Measurements from ENCODE around the gene POMZP3.
"Not testable (repeated sequence)": the region's sequence is repeated elsewhere in the genome, so short reads cannot be mapped to it uniquely, and the experiment has no call there.

DNA sequence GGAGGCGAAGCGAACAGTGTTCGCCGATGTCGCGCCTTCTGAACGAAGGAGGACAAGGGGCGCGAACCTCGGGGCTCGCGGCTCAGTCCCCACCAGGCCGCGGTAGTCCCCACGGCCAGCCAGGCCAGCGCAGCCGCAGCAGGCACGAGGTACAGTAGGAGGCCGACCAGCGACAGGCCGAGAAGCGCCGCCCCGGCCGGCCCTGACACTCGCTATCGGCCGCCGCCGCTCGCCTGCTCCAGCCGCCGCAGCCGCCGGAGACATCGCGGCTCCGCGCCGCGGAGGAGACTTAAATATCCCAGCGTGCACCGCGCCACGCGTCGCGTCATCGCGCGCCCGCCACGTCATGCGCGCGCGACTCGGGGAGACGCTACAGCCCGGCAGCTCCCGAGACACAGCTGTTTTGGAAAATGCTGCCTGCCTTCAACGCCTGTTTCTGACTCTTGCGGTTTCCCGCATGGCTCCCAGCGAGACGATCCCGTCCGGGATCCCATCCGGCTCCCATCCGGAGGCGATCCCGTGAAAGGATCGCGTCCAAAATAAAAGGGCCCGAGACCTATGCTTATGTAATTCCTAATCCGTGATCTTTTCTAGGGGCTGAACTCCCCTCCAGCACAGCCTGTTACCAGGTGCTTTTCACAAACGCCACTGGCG lies at the start of gene POMZP3:
- TF ChIP-seq, protein P1, sequence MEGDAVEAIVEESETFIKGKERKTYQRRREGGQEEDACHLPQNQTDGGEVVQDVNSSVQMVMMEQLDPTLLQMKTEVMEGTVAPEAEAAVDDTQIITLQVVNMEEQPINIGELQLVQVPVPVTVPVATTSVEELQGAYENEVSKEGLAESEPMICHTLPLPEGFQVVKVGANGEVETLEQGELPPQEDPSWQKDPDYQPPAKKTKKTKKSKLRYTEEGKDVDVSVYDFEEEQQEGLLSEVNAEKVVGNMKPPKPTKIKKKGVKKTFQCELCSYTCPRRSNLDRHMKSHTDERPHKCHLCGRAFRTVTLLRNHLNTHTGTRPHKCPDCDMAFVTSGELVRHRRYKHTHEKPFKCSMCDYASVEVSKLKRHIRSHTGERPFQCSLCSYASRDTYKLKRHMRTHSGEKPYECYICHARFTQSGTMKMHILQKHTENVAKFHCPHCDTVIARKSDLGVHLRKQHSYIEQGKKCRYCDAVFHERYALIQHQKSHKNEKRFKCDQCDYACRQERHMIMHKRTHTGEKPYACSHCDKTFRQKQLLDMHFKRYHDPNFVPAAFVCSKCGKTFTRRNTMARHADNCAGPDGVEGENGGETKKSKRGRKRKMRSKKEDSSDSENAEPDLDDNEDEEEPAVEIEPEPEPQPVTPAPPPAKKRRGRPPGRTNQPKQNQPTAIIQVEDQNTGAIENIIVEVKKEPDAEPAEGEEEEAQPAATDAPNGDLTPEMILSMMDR (conservative IDR thresholded peaks at IDR 0.05; ENCODE audit: low read length): not testable (repeated sequence)
- not testable (repeated sequence) for TF ChIP-seq EZH2phosphoT487 (IDR thresholded peaks at IDR 0.05; ENCODE audit: borderline replicate concordance)

All from Loucy (cell line).